NCI-H1417 treated with DMSO at 0.1 percent for 48 hours (cell line): ENCODE measurements around the gene WDR73.
"Not testable (repeated sequence)": the region's sequence is repeated elsewhere in the genome, so short reads cannot be mapped to it uniquely, and the experiment has no call there.

ENCODE experiments used
- DNase-seq: peaks from one replicate; lab custom pipeline; 2025; lab: John Stamatoyannopoulos, UW

Gene WDR73

DNA sequence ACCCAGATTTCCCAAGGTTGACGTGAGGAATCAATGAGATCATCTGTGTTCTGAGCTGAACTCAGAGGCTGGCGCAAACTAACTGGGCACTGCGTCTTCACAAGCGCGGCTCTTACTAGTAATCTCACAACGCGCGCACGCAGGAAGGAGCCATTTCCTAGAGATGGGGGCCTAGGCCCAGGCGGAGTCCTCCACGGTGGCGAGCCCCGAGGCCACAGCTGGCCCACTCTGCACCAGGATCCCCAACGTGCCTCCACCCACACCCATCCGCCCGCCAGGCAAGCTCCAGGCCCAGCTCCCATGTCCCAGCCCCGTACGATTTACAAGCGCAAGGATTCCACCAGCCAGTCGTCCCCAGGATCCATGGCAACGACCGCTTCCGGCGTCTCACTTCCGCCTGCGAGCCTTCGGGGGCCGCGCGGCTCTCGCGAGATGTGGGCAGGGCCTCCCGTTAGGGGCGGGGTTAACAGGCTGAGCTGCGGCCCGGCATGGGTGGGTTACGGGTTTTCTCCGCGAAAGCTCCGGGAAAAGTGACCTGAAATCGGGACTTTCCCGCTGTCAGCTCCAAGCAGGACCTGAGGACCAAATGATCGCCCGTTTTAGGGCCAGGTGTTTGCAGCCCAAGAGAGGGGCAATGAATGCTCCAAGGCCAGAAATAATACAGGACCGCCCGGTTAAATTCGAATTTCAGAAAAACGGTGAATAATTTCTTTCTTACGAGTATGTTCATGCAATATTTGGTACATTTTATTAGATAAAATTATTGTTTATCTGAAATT lies at the start of gene WDR73:
Gene WDR73 (minus strand): TSS at position 374 of the 779 bp plus-strand sequence. CDS start 9 bp downstream, at position 365.
- peak; percentile 81 for DNase-seq

DNA sequence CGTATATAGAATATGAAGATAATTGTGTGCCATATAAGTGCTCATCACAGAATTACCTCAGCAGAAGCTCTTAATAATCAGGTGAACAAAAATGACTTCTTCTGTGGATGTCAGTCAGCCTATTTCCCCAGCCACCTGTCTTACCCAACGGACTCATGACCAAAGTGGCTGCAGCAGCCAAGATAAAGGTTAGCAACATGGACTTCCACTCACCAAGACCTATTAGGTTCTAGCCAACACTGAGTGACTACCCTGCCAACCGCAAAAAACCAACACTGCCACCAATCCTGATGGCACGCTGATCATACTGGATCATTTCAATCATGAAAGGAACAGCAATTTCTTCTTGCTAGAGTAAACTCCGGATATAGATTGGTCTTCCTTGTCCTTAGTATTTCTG lies 49.7 kb upstream of the WDR73 start:
- no peak for DNase-seq

DNA sequence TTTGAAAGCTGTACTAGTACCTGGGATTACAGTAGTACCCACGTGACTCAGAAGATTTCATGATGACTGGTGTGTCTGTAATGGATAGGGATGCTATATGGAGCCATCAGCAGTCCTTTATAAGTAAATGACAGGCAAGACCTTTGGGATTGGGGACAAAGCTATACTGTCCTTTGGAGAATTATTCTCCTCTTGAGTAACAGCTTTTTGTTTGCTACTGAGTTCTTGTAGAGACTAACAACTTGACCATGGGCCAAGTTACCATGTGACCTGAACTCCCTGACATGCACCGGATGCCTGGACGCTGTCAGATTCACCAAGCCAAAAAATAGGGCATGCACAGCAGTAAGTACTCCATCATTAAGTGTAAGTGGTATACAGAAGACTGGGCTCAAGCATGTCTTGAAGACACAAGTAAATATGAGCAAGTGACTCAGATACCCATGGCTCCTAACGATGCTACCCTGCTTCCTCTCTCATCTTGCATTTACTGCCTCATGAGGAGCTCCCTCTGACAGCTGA lies 48.9 kb upstream of the WDR73 start:
- no peak for DNase-seq

DNA sequence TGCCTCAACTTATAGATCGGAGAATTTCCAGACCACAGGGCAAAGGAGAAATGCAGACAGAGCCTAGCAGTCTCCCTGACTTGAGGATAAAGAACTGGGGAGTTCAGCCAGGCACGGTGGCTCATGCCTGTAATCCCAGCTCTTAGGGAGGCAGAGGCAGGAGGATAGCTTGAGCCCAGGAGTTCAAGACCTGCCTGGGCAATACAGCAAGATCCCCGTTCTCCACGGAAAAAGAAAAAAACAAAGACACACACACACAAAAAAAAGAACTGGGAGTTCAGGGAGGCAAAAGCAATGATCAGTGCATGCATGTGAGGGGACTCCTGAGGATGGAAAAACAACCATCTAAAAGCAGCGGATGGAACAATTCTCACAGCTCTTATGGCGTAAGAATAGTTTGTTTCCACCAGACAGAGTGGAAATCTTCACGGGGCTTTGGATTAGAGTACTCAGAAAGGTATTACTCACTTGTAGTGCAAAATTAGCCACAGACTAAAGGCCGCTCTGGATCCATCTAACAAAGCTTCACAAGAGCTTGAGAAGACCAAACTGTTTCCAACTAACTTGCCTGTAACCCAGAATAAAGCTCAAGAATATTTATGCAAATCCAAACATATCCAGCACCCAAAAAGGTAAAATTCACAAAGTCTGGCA lies 45.6 kb upstream of the WDR73 start:
- DNase-seq = no peak

DNA sequence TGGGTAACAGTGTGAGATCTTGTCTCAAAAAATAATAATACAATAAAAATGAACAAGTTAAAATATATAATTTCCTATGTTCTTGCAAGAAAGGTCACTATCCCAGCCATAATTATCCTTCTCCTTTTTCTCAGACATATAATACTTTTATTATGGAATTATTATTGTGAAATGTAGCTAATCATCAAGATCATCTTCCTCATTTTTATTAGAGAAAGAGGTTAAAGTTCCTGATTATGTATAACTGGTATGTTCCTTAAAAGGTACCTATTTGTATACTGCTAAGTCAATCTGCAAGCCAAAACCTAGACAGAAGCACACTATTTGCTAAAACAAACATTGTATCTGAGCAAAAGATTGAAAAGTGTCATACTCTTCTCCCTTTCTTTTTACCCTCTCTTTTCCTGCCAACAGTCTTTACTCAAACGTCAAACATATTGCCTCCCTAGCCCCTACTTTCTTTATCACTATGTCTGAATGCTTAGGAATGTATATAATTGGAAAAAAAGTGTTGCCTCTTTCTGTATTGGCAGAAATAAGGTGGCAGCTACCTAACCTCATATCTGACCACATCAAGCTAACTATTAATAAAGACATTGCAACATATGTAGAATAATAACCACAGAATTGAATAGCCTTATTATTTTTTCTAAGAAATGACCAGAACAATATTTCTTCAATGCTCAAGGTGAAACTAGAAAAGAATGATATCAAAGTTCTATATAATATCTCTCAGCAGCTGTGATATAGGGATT lies 43.3 kb upstream of the WDR73 start:
- no peak for DNase-seq

DNA sequence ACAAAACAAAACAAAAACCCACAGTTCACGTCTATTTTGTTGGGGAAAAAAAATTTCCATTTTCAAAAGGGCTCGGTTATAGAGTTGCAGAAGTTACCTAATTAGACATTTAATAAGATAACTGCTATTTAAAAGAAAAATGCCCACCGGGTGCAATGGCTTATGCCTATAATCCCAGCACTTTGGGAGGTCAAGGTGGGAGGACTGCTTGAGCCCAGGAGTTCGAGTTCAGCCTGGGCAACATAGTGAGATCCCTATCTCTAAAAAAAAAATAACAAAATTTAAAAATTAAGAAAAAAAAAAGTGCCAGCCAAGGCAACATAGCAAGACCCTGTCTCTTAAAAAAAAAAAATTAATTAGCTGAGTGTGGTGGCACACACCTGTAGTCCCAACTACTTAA lies 42.7 kb upstream of the WDR73 start:
- DNase-seq = no peak

DNA sequence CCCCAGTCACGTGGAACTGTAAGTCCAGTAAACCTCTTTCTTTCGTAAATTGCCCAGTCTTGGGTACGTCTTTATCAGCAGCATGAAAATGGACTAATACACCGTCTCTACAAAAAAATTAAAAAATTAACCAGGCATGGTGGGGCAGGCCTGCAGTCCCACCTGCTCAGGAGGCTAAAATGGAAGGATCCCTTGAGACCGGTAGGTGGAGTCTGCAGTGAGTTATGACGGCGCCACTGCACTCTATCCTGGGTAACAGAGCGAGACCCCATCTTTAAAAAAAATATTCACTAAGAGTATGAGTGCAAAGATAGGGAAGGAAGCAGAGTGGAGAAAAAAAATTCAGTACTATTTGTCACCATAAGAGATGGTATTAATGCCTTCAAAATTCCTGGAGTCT lies 36.3 kb upstream of the WDR73 start:
- DNase-seq = no peak

DNA sequence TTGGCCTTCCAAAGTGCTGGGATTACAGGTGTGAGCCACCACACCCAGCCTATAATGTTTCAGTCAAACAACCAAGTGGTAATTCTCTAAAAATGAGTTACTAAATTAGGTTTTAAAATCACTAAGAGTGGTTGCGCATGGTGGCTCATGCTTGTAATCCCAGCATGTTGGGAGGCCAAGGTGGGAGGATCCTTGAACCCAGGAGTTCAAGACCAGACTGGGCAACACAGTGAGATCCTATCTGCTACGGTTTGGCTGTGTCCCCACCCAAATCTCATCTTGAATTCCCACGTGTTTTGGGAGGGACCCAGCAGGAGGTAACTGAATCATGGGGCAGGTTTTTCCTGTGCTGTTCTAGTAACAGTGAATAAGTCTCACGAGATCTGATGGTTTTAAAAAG lies 35.8 kb upstream of the WDR73 start:
- DNase-seq = no peak

DNA sequence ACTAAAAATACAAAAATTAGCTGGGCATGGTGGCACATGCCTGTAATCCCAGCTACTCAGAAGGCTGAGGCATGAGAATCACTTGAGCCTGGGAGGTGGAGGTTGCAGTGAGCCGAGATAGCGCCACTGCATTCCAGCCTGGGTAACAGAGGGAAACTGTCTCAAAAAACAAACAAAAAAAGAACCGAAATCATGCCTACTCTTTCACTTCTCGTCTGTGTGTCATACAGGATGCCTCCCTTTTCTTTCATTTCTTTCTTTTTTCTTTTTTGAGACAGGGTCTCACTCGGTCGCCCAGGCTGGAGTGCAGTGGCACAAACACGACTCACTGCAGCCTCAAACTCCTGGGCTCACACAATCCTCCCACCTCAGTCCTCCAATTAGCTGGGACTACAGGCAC lies 32.4 kb upstream of the WDR73 start:
- DNase-seq = not testable (repeated sequence)

DNA sequence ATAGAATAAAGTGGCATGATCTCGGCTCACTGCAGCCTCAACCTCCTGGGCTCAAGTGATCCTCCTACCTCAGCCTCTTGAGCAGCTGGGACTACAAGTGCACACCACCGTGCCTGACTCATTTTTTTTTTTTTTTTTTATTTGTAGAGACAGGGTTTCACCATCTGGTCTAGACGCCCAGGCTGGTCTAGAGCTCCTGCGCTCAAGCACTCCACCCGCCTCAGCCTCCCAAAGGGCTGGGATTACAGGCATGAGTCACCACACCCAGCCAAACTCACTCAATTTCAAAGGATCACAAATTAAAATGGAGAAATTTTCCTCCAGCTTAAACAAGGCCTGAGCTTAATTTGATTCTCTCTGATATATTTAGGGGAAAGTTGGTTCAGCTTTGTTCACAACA lies 31.2 kb upstream of the WDR73 start:
- no peak for DNase-seq

DNA sequence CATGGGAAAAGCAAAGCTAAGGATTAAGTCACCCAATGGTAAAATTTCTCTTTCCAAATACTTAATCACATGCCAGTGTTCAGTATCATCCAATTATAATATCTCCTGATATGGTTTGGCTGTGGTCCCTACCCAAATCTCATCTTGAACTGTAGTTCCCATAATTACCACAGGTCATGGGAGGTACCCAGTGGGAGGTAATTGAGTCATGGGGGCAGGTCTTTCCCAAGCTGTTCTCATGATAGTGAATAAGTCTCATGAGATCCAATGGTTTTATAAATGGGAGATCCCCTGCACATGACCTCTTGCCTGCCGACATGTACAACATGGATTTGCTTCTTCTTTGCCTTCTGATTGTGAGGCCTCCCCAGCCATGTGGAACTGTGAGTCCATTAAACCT lies 30.0 kb upstream of the WDR73 start:
- no peak for DNase-seq

DNA sequence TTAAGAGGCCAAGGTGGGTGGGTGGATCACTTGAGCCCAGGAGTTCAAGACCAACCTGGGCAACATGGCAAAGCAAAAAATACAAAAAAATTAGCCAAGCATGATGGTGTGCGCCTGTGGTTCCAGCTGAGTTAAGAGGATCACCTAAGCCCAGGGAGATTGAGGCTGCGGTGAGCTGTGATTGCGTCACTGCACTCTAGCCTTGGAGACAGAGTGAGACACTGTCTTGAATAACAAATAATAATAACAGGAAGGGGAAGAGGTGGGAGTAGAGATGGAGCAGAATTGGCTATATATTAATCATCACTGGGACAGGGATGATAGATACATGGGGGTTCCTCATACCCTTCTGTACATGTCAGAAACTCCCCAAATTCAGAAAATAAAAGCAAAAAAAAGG lies 27.7 kb upstream of the WDR73 start:
- DNase-seq = no peak

DNA sequence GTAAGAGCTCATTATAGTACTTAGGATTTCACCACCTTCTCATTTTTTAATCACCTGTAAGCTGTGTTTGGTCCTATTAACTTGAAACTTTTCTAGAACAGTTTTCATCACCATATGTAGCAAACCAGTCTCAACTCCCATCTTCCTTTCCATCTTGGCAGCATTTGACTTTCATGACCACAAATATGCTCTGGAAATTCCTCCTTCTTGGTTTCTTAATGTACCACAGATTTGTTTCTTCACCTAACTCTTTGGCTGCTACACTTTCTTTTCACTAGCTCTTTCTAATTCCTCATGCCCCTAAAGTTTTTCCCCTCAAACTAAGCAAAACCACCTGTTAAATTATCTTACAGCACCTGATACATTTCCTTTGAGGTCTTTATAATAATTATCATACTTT lies 17.1 kb upstream of the WDR73 start:
- DNase-seq = no peak

DNA sequence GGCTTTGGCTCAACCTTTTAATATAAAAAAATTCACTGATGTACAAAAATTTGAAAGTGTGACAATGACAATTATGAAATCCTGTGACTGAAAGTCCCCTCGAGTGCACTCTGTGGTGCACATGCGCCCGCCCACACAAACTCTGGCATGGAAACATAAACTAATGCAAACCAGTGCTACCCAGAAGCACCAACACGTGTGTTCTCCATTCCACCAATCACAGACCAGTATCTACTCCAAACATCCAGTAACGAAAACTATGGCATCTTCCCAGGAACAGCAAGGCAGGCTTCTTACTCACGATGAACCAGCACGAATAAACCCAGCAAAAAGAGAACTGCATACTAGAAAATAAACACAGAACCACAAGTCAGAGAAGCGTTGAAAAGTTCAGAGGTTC lies 15.6 kb upstream of the WDR73 start:
- DNase-seq = no peak

DNA sequence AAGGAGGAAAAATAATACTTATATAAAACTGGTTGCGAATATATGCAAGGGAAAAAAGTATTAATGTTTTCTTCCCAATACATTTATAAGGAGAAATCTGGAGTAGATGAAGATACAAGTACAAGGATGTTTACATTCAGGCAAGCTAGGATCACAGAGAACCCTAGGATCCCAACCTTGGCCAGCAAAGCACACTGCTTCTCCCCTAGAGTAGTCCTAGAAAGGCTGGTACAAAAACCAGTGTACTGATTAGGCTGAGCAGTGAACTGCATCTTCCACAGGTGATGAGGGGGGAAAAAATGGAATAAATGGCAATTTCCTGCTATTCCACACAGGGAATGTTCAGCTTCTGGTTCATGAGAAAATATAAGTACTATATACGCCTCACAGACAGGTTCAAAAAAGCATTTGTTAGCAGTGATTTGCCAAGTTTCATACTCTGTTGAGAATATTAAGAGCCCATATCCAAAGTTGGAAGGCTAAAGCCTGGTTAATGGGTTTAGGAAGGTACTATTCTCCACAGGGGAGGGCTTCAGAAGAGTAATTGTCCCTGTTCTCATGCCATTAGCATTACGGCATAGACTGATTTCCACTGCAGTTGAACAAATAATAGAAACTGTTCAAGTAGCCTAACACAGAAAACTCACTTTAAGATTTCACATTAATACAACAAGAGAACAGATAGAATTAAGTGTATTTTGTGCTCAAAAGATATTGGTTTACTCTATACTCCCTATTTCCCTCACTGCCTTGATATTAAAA lies 14.3 kb upstream of the WDR73 start:
- no peak for DNase-seq

DNA sequence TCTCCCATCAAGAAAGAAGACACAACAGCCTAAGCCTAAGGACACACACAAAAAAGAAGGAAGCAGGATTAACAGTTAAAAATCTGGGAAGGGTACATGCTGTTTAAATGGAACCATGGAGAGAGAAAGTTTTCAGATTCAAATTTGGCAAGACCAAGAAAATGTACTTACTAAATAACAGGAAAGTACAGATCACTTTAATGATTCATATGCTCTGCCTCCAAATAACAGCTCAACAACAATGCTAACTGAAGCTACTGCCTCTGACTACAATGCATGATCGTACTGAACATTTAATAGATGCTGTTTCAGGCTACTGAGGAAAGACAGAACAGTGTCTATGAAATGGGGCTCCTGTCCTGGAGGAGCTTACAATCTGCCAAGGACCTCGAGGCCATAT lies 12.3 kb upstream of the WDR73 start:
- DNase-seq = no peak

DNA sequence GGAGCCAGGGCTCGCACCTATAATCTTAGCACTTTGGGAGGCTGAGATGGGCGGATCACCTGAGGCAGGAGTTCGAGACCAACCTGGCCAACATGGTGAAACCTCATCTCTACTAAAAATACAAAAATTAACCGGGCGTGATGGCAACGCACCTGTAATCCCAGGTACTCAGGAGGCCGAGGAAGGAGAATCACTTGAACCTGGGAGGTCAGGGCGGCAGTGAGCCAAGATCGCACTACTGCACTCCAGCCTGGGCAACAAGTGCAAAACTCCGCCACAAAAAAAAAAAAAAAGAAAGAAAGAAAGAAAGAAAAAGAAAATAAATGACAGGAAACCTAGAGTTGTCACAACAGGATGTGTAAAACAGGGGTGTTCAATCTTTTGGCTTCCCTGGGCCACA lies 6.9 kb upstream of the WDR73 start:
- DNase-seq = no peak

DNA sequence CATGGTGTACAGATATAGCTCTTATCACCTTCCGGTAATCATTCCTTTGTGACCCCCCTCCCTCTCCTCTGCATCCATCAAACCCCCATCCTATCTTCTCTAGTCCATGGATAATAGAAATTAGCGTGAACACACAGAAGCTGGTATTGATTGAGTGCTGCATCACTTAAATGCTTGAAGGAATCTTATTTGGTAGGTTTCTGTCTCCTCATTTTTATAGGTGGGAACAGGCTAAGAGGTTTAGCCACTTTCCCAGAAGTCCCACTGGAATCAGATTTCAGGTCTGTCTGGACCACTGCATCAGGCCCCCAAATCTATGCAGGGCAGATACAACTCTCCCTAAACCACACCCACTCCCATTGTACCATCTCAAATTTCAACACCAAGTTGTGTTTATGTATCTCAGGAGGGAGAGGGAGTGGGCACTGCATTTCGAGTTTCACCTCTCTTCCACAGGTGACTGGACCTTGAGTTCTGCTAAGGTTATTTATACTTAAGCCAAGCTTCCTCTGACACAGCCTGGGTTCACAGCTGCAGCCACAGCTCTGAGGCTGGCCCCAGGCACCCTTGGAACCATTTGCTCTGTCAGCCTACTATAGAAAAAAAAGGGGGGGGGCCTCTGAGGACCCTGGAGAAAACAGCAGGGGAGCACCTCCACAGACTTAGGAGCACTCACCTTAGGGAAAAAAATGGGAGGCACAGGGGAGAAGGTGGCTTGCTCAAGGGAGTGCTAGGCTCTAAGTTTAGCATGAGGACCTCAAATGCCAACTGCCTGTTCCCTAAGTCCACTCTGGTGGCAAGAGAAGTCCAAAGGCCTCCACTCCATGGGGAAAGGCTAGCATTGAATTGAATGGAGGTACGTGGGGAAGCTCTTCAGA lies 6.1 kb upstream of the WDR73 start:
- no peak for DNase-seq

DNA sequence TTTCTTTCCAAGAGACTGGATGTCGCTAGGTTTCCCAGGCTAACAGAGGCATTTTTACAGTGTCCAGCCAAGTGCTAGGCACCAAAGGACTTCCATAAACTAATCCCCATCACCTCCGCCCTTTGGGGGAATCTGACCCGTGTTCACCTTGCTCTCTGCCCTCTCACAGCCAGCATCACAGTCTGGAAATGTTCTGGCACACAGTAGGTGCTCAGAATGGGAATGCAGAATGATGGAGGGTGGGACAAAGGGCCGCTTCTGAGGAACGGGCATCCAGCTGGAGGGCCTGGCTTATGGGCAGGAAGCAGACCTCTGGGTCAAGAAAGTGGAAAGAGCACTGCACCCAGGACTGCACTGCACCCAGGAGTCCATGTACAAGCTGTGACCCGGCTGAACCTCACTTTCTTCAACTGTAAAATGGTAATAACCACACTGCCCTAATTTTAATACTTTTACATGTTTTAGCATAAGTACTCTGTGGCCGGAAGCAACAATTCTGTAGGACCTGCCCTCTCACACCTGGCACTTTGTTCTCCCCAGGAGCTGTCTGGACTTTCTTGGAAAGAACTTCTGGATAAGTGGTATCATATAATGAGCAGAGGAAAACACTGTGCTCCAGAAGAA lies 4.8 kb upstream of the WDR73 start:
- no peak for DNase-seq

DNA sequence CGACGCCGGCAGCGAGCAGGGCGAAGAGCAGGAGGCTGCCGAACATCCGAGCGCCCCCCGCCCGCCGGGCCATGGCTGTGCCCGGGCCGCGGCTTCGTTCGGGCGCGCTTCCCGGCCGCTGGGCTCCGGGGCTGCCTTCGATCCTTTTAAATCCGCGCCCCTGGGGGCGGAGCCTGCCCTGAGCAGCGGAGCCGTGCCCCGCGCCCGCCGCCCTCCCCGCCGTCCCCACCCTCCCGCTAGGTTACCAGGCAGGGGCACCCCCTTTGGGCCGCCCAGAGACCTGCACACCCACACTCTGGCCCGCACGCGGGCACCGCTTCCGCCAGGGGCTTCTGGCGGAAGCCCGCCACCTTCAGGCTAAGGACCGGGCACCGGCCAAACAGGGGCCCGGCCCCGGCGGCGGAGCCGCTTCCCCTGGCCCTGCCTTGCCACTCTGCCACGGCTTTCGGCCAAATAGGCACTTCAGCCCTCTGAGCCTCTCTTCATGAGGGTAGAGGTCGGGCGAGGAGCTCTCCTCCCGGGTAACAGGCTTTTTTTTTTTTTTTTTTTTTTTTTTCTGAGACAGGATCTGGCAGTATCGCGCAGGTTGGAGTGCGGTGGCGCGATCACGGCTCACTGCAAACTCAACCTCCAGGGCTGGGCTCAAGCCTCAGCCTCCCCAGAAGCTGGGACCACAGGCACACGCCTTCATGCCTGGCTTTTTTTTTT lies 4.2 kb upstream of the WDR73 start, which contains the start of gene NMB:
Gene NMB (minus strand): TSS at position 120 of the 708 bp plus-strand sequence. CDS start 47 bp downstream, at position 73.
- peak; percentile 12 for DNase-seq
